Measurements from ENCODE around the gene LGALS1. TPM values are rescaled to one million over a fixed set of nuclear protein-coding genes. Genes with fewer than 3 reads are reported as not detected.

The LGALS1 gene
- total and polyA plus RNA-seq, 9 of the 15 experiments (the other 6 are each of a cell fraction or from before 2014, with no cell fraction given) = 160 to 800 (median 330) TPM

- Histone ChIP-seq H2AFZ (ENCODE audit: low read depth, low read length) (no peak overlapping the region), H3K4me3 (no peak overlapping the region), H3K27ac (ENCODE audit: extremely low read depth, low read depth, low read length) (no peak overlapping the region), H3K4me1 (replicated peaks in 1 of 2; ENCODE audit: control insufficient read depth in 2 of 2, insufficient read depth in 2 of 2, low read length in 2 of 2) (peaks cover 30 to 64% of the 10 kb centered on the region in 2 experiments), H3K27me3 (ENCODE audit: control insufficient read depth in 2 of 2, insufficient read depth in 2 of 2, low read length in 2 of 2) (no peaks in the 10 kb centered on the region), H4K20me1 (replicated peaks; ENCODE audit: control insufficient read depth, insufficient read depth, low read length) (no peaks in the 10 kb centered on the region), H3K36me3 (ENCODE audit: control insufficient read depth, insufficient read depth, low read length) (peaks cover 38% of the 10 kb centered on the region; the same call in 2 of the 3 replicates), H3K79me2 (ENCODE audit: control insufficient read depth, insufficient read depth, low read length) (no peaks in the 10 kb centered on the region), H3K9me1 (ENCODE audit: control insufficient read depth, insufficient read depth, low read length) (no peaks in the 10 kb centered on the region), H3K9ac (ENCODE audit: insufficient read depth in 1 of 2, low read depth in 2 of 2, low read length in 2 of 2) (peak overlapping the region in 1 of 2 experiments; percentile 77; a peak in 2 of 4 replicates), H3K9me3 (replicated peaks; ENCODE audit: control insufficient read depth, insufficient read depth, low read depth, low read length) (no peaks in the 10 kb centered on the region), H3K4me2 (ENCODE audit: insufficient read depth, low read length) (no peak overlapping the region)
- 98% methylated on average over 7 of the region's 9 CpGs for WGBS (ENCODE audit: insufficient coverage, low coverage, missing lambda C conversion rate)
- POLR2A ChIA-PET = interaction anchor here (0.7 to 1.6 kb wide), 6 partner anchors 9 to 76 kb away, joined by 3 to 5 read pairs (median 4); partner anchors contain the start of gene LGALS1
- intact Hi-C loops (cut with micrococcal nuclease) (no loop called here), in situ Hi-C loops (cut with MboI) (no loop called here)
- DNase-seq (ENCODE audit: extremely low read depth in 1 of 4, low spot score in 3 of 4) (peak; percentile 50 to 65 (median 56)), FAIRE-seq (peak; percentile 78), ATAC-seq (peak; percentile 31)
- no peak for TF ChIP-seq TAL1 (IDR thresholded peaks at IDR 0.05)
- TF ChIP-seq SMAD2 (IDR thresholded peaks at IDR 0.05; ENCODE audit: low read depth, low read length) = no peak
- no peak for TF ChIP-seq TCFL5 (CRISPR knock-in tag; conservative IDR thresholded peaks at IDR 0.05)
- TF ChIP-seq ZNF609 (CRISPR knock-in tag; IDR thresholded peaks at IDR 0.05; ENCODE audit: borderline replicate concordance) = no peak
- TF ChIP-seq ZFP36 (IDR thresholded peaks at IDR 0.05; ENCODE audit: low read depth, low read length, partially characterized antibody) = no peak
- TF ChIP-seq ARID2 (IDR thresholded peaks at IDR 0.05) = no peak
- no TSS peak for BruUV-seq (replicated peaks)
- CTCF ChIA-PET (ENCODE audit: low intra/inter-chr PET ratio) = no interaction called here
These were observed 44.5 kb upstream of the LGALS1 start for GRCh38 chr22:37630839-37631435.

All from K562 (cell line).